Breast epithelium (tissue), 3 donors: ENCODE results near the gene PCDH1.

Experiments
- CTCF ChIP-seq, 3 donors: fragments of 450-650 bp; IDR thresholded peaks; one replicate each; pipeline ENCODE4 v1.5.1; 2016 to 2017; ENCODE audit warnings: antibody characterized with exemption in 3 of 3, mild to moderate bottlenecking in 3 of 3, moderate library complexity in 3 of 3
- POLR2A ChIP-seq: fragments of 450-650 bp; IDR thresholded peaks from one replicate; pipeline ENCODE4 v1.6.1; 2016; ENCODE audit warnings: antibody characterized with exemption, mild to moderate bottlenecking, moderate library complexity
- POLR2AphosphoS5 ChIP-seq, 3 donors: sonication (generic); formaldehyde crosslinking; IDR thresholded peaks; one replicate each; pipeline ENCODE4 v1.6.1; 2017; ENCODE audit warnings: antibody characterized with exemption in 3 of 3

GRCh38 chr5:141903261-141903660 lies 25.1 kb upstream of the PCDH1 start:
- TF ChIP-seq POLR2A (no peak), CTCF (IDR thresholded peaks at IDR 0.05) (no peak), POLR2AphosphoS5 (IDR thresholded peaks at IDR 0.05) (no peak)
